Measurements from ENCODE around the gene MYL7. TPM values are rescaled to one million over a fixed set of nuclear protein-coding genes. Genes with fewer than 3 reads are reported as not detected.

The MYL7 gene, protein sequence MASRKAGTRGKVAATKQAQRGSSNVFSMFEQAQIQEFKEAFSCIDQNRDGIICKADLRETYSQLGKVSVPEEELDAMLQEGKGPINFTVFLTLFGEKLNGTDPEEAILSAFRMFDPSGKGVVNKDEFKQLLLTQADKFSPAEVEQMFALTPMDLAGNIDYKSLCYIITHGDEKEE
- total RNA-seq (not detected), polyA plus RNA-seq (not detected)

DNA sequence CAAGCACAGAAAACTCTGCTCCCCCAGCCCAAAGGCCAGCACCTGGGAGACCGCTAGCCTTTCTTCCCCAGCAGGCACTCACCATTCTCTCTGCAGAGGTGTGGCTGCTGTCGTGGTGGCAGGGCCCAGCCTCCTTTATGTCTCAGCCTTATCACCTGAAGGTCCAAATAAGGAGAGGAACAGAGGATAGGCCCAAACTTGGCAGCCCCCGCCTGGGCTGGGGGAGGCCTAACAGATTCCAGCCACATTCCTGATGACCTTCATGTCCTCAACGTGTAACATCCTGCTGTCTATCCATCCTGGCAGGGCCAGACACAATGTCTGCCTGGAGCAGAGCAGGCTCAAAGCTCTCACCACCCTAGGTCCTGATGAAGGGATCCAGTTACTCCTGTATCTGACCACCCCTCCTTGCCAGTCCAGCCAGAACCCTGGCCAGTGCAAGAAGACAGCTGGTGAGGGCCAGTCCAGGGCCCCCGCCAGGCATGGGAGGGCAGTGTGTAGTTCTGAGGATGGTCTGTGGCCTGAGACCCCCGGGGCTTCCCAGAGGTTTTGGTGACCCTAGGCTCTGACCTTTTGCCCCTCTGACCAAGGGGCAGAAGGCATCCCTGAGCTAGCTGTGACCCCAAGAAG is at the start of gene MYL7:
MYL7 (minus strand) TSS at position 112 of the 630 bp plus-strand sequence; CDS start at position 85, 27 bp downstream.
- H3K4me3 Mint-ChIP-seq: no peak within 1 kb of the TSS
- peaks cover 0 to 3% of the 10 kb centered on the region in 2 donors for H3K27me3 Mint-ChIP-seq
- Histone ChIP-seq H3K36me3 (ENCODE audit: insufficient read depth, low read length) (no peaks in the 10 kb centered on the region), H3K27ac (ENCODE audit: low read depth, low read length) (no peak within 1 kb of the TSS), H3K4me3 (ENCODE audit: low read length in 2 of 2) (no peak within 1 kb of the TSS), H3K4me1 (ENCODE audit: insufficient read depth, low read length) (peaks cover 1% of the 10 kb centered on the region), H3K9me3 (ENCODE audit: control insufficient read depth in 1 of 2, low read length in 2 of 2) (no peaks in the 10 kb centered on the region), H3K27me3 (ENCODE audit: insufficient read depth, low read length) (no peaks in the 10 kb centered on the region)
- H3K36me3 Mint-ChIP-seq: no peaks in the 10 kb centered on the region
- ChIA-PET CTCF (ENCODE audit: partially characterized antibody) (no interaction called here), POLR2A (ENCODE audit: partially characterized antibody) (no interaction called here)
- intact Hi-C loops (cut with micrococcal nuclease): no loop called here
- peak within 1 kb of the TSS in 1 of 7 donors; percentile 63 for H3K27ac Mint-ChIP-seq
- DNase-seq: no peak
- no peaks in the 10 kb centered on the region for H3K9me3 Mint-ChIP-seq
- H3K4me1 Mint-ChIP-seq: peaks cover 1 to 9% (median 5%) of the 10 kb centered on the region in 4 donors

GRCh38 chr7:44189993-44190872 is 49.1 kb upstream of the MYL7 start:
- no peak overlapping the region for H3K27ac Mint-ChIP-seq
- no peaks in the 10 kb centered on the region for H3K36me3 Mint-ChIP-seq
- H3K9me3 Mint-ChIP-seq: no peaks in the 10 kb centered on the region
- Histone ChIP-seq H3K4me1 (ENCODE audit: insufficient read depth, low read length) (no peaks in the 10 kb centered on the region), H3K27ac (ENCODE audit: low read depth, low read length) (no peak overlapping the region), H3K27me3 (ENCODE audit: insufficient read depth, low read length) (no peaks in the 10 kb centered on the region), H3K36me3 (ENCODE audit: insufficient read depth, low read length) (no peaks in the 10 kb centered on the region), H3K4me3 (ENCODE audit: low read length in 2 of 2) (no peak overlapping the region), H3K9me3 (ENCODE audit: control insufficient read depth in 1 of 2, low read length in 2 of 2) (no peaks in the 10 kb centered on the region)
- H3K4me1 Mint-ChIP-seq: no peaks in the 10 kb centered on the region
- CTCF ChIA-PET (ENCODE audit: partially characterized antibody): no interaction called here
- intact Hi-C loops (cut with micrococcal nuclease): no loop called here
- H3K27me3 Mint-ChIP-seq: peaks cover 8% of the 10 kb centered on the region in 2 donors
- no peak overlapping the region for H3K4me3 Mint-ChIP-seq
- POLR2A ChIA-PET (ENCODE audit: partially characterized antibody): no interaction called here
- no peak for DNase-seq

GRCh38 chr7:44189286-44189992 is 48.3 kb upstream of the MYL7 start, which contains the start of gene GCK:
Gene GCK (minus strand): TSS chr7:44189439. CDS start chr7:44188953, 486 bp downstream.
- DNase-seq: no peak
- Mint-ChIP-seq H3K27me3 (peaks cover 8 to 10% of the 10 kb centered on the region in 2 donors), H3K9me3 (no peaks in the 10 kb centered on the region), H3K4me3 (no peak within 1 kb of the TSS), H3K27ac (no peak within 1 kb of the TSS), H3K4me1 (no peaks in the 10 kb centered on the region), H3K36me3 (no peaks in the 10 kb centered on the region)
- ChIA-PET POLR2A (ENCODE audit: partially characterized antibody) (no interaction called here), CTCF (ENCODE audit: partially characterized antibody) (no interaction called here)
- Histone ChIP-seq H3K36me3 (ENCODE audit: insufficient read depth, low read length) (no peaks in the 10 kb centered on the region), H3K4me1 (ENCODE audit: insufficient read depth, low read length) (no peaks in the 10 kb centered on the region), H3K27ac (ENCODE audit: low read depth, low read length) (no peak within 1 kb of the TSS), H3K27me3 (ENCODE audit: insufficient read depth, low read length) (no peaks in the 10 kb centered on the region), H3K4me3 (ENCODE audit: low read length in 2 of 2) (no peak within 1 kb of the TSS), H3K9me3 (ENCODE audit: control insufficient read depth in 1 of 2, low read length in 2 of 2) (no peaks in the 10 kb centered on the region)
- intact Hi-C loops (cut with micrococcal nuclease): no loop called here

DNA sequence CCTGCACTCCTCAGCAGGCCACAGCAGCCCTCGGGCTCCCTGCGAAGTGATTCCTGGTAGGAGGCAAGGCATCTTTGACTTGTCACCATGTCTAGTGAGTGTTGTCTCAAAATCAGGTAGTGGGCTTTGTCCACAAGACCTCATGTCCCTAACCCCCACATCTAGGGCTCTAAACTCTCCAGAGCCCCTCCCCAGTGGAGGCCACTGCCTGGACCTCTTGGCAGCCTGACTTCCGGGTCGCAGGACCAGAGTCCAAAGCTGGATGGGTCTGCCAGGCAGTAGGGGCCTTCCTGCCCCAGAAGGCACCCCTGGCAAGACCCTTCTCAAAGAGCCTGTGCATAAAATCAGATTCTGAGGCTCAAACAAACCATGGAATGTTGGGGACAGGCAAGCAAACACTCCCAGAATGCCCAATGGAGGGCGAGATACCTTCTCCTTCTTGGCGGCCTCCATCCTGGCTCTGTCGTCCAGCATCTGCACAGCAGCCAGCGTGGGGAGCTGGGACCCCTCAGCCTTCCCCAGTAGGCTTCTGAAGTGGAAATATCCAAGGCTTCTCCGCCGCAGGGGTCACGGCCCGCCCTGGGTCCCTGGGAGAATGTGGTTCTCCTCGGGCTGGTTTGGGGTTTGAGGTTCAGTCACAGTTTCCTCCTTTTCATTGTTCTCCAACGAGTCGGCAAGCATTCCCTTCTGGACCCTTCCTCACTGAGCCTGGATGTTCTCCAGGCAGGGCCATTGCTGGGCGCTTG is 47.5 kb upstream of the MYL7 start:
- no peaks in the 10 kb centered on the region for H3K9me3 ChIP-seq (ENCODE audit: control insufficient read depth in 1 of 2, low read length in 2 of 2)
- no peaks in the 10 kb centered on the region for H3K36me3 Mint-ChIP-seq
- ChIA-PET CTCF (ENCODE audit: partially characterized antibody) (interaction anchor here (0.5 kb wide), 1 partner anchor 167 kb away, joined by 3 read pairs; no protein-coding TSS in a partner anchor), POLR2A (ENCODE audit: partially characterized antibody) (no interaction called here)
- no peaks in the 10 kb centered on the region for H3K4me1 ChIP-seq (ENCODE audit: insufficient read depth, low read length)
- no peaks in the 10 kb centered on the region for H3K27me3 ChIP-seq (ENCODE audit: insufficient read depth, low read length)
- no peaks in the 10 kb centered on the region for H3K9me3 Mint-ChIP-seq
- peaks cover 3 to 8% of the 10 kb centered on the region in 2 donors for H3K27me3 Mint-ChIP-seq
- H3K4me3 Mint-ChIP-seq: no peak overlapping the region
- no peaks in the 10 kb centered on the region for H3K4me1 Mint-ChIP-seq
- H3K36me3 ChIP-seq (ENCODE audit: insufficient read depth, low read length): no peaks in the 10 kb centered on the region
- no peak for DNase-seq
- intact Hi-C loops (cut with micrococcal nuclease): no loop called here
- H3K27ac Mint-ChIP-seq: no peak overlapping the region
- no peak overlapping the region for H3K27ac ChIP-seq (ENCODE audit: low read depth, low read length)
- no peak overlapping the region for H3K4me3 ChIP-seq (ENCODE audit: low read length in 2 of 2)

DNA sequence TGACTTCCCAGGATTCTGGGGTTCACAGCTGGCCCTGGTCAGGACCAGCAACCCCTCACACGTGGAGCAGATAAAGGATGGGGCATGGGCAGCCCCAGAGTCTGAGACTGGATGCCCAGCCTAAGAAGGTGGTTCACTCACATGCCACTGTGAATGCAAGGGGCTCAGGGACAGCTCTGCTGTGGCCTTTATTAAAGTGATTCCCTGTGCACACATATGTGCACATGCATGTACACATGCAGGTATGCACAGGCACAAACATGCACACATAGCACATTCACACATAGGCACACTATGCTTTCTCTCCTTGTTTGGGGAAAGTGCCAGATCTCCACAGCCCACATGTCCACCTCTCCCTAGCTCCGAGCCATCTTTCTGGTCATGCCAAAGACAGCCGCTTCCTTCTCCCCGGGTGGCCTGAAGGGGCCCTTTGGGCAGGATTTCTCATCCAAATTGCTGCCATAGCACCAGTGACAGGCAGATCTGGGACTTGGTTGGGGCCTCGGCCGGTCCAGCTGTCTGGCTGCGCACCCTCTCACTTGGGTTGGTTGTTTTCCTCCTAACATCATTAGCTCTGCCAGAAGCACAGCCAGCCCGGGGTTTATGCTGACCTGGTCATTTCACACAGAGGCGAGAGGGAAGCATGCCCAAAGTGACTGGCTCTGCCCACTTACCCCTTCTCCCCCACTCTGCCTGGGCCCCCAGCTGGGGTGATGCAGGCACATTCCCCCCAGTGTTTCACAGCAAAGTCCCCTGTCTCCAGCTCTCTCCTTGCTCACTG is 46.7 kb upstream of the MYL7 start:
- no peak overlapping the region for H3K4me3 ChIP-seq (ENCODE audit: low read length in 2 of 2)
- H3K4me3 Mint-ChIP-seq: no peak overlapping the region

GRCh38 chr7:44186736-44187135 is 45.6 kb upstream of the MYL7 start:
- Mint-ChIP-seq H3K9me3 (peaks cover 0 to 12% (median 6%) of the 10 kb centered on the region in 8 donors), H3K4me3 (no peak overlapping the region), H3K4me1 (no peaks in the 10 kb centered on the region), H3K27me3 (peaks cover 3 to 8% of the 10 kb centered on the region in 2 donors), H3K36me3 (no peaks in the 10 kb centered on the region), H3K27ac (peak overlapping the region in 2 of 7 donors; percentile 20 to 64)
- no peaks in the 10 kb centered on the region for H3K4me1 ChIP-seq (ENCODE audit: insufficient read depth, low read length)
- no peak for DNase-seq
- no peak overlapping the region for H3K27ac ChIP-seq (ENCODE audit: low read depth, low read length)
- H3K36me3 ChIP-seq (ENCODE audit: insufficient read depth, low read length): no peaks in the 10 kb centered on the region
- H3K27me3 ChIP-seq (ENCODE audit: insufficient read depth, low read length): no peaks in the 10 kb centered on the region
- CTCF ChIA-PET (ENCODE audit: partially characterized antibody): no interaction called here
- H3K9me3 ChIP-seq (ENCODE audit: control insufficient read depth in 1 of 2, low read length in 2 of 2): no peaks in the 10 kb centered on the region
- intact Hi-C loops (cut with micrococcal nuclease): no loop called here
- POLR2A ChIA-PET (ENCODE audit: partially characterized antibody): no interaction called here
- H3K4me3 ChIP-seq (ENCODE audit: low read length in 2 of 2): no peak overlapping the region

More for the DNA sequence above, 46.7 kb upstream of the MYL7 start:
- no peaks in the 10 kb centered on the region for H3K4me1 Mint-ChIP-seq
- DNase-seq: no peak
- peaks cover 0 to 5% (median 3%) of the 10 kb centered on the region in 8 donors for H3K9me3 Mint-ChIP-seq
- H3K4me1 ChIP-seq (ENCODE audit: insufficient read depth, low read length): no peaks in the 10 kb centered on the region
- H3K27me3 Mint-ChIP-seq: peaks cover 5% of the 10 kb centered on the region in 2 donors
- no peak overlapping the region for H3K27ac Mint-ChIP-seq
- H3K27me3 ChIP-seq (ENCODE audit: insufficient read depth, low read length): no peaks in the 10 kb centered on the region
- no peaks in the 10 kb centered on the region for H3K36me3 Mint-ChIP-seq
- POLR2A ChIA-PET (ENCODE audit: partially characterized antibody): no interaction called here
- intact Hi-C loops (cut with micrococcal nuclease): no loop called here
- H3K36me3 ChIP-seq (ENCODE audit: insufficient read depth, low read length): no peaks in the 10 kb centered on the region
- no peaks in the 10 kb centered on the region for H3K9me3 ChIP-seq (ENCODE audit: control insufficient read depth in 1 of 2, low read length in 2 of 2)
- H3K27ac ChIP-seq (ENCODE audit: low read depth, low read length): no peak overlapping the region
- CTCF ChIA-PET (ENCODE audit: partially characterized antibody): interaction anchor here (0.5 kb wide), 1 partner anchor 166 kb away, joined by 3 read pairs; no protein-coding TSS in a partner anchor
